HEK293 (cell line): ENCODE measurements around the gene COL8A1.

Experiments used
- TRIM28 ChIP-seq: IDR thresholded peaks from 2 replicates; pipeline ENCODE4 v1.6.1; 2011; ENCODE audit warnings: low read length, control low read depth, borderline replicate concordance
- ZNF146 ChIP-seq: fragments of 450-650 bp; formaldehyde crosslinking; IDR thresholded peaks from 2 replicates; pipeline ENCODE4 v1.5.1; 2016; ENCODE audit warnings: missing biosample characterization, missing genetic modification characterization
- ZNF76 ChIP-seq: fragments of 450-650 bp; formaldehyde crosslinking; IDR thresholded peaks from 2 replicates; pipeline ENCODE4; 2016; ENCODE audit warnings: low read depth, missing biosample characterization, missing genetic modification characterization, borderline replicate concordance

GRCh38 chr3:99837715-99838114 is 199.3 kb downstream of the COL8A1 start:
- no peak for TF ChIP-seq TRIM28
- no peak for TF ChIP-seq ZNF76 (tag by site-specific recombination)
- TF ChIP-seq ZNF146, result no peak
